ENCODE results near the gene DDAH1.

The DDAH1 gene

GRCh38 chr1:85437139-85437538 lies 27.8 kb downstream of the DDAH1 start:
- DNase-seq: no peak

DNA sequence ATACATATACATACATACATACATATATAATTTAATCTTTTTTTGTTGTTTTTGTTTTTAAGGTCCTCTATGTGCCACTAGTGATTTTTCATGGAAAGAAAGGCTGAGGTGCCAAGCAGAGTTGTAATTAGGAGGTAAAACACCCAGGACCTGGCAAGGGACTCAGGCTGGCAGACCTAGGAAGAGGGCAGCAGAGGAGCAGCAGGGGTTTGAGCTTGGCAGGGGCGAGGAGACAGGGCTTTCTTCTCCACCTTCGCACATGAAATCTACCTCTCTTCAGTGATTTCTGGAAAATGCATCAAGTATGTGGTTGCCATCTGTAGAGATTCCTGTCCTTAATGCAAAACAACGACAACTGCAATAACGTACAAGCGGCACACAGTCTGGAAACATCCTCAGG lies 31.9 kb downstream of the DDAH1 start:
- no peak for DNase-seq

DNA sequence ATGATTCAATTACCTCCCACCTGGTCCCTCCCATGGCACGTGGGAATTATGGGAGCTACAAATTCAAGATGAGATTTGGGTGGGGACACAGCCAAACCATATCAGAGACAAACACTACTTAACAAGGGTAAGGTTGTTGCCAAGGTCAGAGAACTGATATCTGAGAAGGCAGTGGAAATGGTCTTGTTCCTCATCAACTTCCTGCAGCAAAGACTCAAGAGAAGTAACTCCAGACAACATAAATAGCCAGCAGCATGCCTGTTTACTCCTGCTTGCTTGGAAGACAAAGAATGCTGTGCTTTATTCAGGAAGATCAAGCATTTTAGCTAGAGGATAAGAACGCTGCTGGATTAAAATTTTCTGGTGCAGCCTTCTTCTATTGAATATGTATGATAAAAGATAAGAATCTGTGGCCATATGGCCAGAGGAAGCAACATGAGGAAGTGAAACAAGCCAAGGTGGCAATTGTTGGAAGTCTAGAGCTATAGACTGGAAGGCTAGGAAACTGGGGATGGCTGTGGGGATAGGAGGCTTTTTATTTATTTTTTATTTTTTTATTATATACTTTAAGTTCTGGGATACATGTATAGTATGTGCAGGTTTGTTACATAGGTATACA lies 36.4 kb downstream of the DDAH1 start:
- DNase-seq: no peak

- DNase-seq: no peak
Observed at GRCh38 chr1:85427849-85428248, 37.1 kb downstream of the DDAH1 start.

DNA sequence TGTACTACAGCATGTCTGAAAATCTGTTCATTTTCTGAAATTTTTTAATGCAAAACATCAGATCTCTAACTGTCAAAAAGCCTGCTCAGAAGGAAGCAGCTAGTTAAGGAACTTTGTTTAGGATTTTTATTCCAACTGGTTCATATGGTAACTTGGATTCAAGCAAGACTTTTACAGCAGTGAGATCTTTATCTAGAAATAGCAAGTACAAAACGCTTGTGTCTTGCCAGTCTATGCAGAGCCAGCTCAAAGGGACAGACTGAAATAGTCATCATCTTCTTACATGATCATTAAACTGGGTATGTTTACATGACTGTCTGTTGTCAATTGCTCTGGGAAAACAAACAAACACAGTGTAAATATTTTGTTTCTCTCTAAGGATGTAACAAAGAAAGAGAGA lies 37.6 kb downstream of the DDAH1 start:
- DNase-seq: no peak

DNA sequence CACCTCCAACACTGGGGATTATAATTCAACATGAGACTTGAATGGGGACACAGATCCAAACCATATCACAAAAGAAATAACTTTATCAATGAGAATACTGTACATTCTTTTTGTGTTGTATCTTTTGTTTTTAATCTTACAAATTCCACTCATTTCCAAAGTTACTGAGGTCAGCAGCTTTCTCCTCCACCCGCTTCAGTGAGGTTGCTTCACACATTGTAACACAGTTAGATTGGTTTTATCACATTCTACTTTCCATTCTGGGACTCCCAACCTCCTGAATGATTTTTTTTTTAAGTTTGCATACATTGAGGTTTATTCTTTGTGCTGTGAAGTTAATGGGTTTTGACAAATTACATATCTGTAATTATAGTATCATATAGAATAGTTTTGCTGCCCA lies 43.8 kb downstream of the DDAH1 start:
- DNase-seq: no peak

- DNase-seq: no peak
Observed at GRCh38 chr1:85420199-85420598, 44.8 kb downstream of the DDAH1 start.

GRCh38 chr1:85417876-85418275 lies 47.1 kb downstream of the DDAH1 start:
- DNase-seq: no peak

DNA sequence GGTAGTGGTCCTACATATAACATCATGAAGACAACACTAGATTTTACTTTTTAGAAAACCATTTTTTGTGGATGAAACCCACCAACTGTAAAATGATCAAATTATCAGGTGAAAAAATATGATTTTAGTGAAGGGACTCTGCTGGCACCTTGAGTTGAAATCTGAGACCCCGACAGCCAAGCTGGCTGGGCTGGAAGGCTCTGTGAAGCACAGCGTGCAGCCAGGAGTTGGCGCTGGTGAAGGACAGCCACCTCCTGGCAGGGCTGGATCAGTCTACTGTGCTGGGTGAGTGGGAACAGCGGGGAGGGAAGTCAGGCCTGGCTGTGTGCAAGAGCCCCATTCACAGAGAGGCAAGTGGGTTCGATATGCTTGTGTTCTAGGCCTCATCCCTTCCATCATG lies 47.9 kb downstream of the DDAH1 start:
- DNase-seq: no peak

DNA sequence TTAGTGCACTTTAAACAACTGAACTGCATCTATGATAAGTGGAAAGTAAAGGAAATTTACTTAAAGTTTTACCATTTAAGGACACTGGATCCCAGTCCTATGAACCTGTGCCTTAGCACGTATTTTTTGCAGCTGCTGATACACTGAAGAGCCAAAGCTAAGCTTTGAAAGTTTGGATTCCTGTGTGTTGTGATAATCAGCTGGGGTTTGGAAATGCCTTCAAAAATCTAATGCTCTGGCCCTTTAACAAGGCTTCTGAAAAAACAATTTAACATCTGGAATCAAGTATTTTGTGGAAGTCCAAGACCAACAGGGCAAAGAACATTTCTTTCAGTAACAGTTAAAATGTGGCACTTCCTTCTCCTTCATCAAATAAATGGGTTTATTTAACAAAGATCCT lies 51.8 kb downstream of the DDAH1 start:
- no peak for DNase-seq

GRCh38 chr1:85411567-85412305 lies 53.2 kb downstream of the DDAH1 start:
- no peak for DNase-seq

GRCh38 chr1:85409516-85409915 lies 55.4 kb downstream of the DDAH1 start:
- no peak for DNase-seq

GRCh38 chr1:85407746-85408377 lies 57.1 kb downstream of the DDAH1 start:
- no peak for DNase-seq

DNA sequence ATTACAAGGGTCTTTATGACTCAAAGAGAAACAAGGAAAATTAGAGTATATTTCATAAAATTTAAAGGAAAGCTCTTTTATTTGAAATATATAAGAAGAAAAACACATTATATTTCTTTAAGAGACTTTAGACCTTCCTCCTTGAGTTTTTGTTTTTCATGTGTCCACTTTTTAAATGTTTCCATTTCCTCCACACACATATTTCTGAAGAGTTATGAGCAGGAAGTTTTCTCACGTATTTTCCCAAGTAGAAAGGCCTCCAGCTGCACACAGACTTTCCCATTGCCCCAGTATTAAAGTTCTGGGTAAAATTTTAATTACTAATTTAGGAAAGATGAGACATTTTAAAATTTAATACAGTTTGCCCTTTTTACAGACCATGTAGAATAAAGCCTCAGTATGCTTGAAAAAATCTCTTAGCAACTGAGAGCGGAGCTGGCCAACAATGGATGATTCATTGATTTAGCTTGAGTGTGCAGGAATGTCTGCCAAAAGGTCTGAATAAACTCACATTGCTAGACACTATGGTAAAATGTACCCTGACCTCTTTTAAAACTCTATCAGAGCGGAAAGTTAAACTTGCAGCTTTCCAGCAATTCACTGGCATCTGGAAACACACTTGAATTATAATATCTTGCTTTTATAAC lies 57.9 kb downstream of the DDAH1 start:
- no peak for DNase-seq

GRCh38 chr1:85406081-85406480 lies 58.9 kb downstream of the DDAH1 start:
- DNase-seq: no peak

DNA sequence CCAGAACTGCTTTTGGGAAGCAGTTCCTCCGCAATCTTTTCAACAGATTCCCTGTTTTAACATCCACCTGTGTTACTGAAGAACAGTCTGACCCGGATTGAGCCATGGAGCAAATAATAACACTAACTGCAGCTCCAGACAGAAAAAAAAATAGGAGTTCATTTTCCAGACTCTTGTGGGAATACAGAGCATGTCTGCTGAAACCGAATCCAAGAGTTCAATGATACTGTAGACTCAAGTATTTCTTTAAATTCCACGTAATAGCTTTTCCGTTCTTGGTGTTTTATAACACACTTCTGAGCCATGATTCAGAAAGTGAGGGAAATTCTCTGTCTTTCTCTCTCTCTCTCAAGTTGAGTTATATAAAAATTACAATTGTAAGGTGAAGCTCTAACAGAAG lies 60.6 kb downstream of the DDAH1 start:
- no peak for DNase-seq

- no peak for DNase-seq
Observed at GRCh38 chr1:85398391-85399064, 66.4 kb downstream of the DDAH1 start.

GRCh38 chr1:85397490-85398032 lies 67.4 kb downstream of the DDAH1 start:
- DNase-seq: no peak

- DNase-seq: no peak
Observed at GRCh38 chr1:85396194-85396593, 68.8 kb downstream of the DDAH1 start.

DNA sequence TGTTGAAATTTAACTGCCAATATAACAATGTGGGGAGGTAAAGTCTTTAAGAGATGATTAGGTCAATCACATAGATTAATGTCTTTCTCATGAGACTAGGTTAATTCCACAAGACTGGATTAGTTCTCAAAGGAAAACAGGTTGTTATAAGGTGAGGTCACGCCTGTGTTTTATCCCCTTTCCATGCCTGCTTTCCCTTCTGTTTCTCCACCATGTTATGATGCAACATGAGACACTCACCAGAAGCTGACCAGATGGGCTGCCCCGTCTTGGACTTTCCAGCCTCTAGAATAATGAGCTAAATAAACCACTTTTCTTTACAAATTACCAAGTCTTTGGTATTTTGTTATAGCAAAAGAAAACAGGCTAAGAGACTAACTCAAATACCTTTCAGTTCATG lies 70.8 kb downstream of the DDAH1 start:
- DNase-seq: no peak

DNA sequence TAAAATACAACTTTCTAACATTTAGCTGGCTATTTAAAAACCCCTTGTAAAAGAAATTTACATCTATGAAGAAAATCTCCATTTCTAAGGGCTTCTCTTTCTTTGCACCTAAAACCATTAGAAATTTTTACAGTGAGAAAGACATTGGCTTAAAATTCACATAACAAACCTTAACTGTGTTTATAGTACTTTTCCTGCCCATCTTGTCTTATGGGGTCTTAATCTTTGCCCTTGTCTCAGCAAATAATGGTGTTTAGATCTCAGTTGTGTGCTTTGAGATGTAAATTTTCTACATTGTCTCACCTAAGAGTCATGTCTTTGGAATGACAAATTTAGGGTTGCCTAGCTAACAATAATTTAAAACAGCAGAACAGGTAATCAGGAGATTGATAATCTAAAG lies 71.5 kb downstream of the DDAH1 start:
- no peak for DNase-seq

DNA sequence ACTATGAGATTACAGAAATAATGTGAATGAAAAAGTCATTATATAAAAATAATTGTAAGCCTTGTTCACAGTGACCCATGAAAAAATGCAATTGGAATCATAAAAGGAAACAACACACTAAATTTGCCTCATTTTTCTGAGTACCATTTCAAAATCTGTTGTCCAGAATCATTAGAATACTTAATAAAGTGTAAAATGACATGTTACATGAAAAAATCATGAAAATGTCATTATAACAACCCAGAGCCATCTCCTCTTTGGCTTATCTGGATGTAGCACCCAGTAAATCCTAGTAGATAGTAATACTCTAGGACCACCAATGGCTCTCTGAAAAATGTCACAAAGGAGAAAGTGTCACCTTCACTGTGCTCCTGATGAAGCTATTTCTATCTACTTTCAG lies 76.5 kb downstream of the DDAH1 start:
- no peak for DNase-seq

DNA sequence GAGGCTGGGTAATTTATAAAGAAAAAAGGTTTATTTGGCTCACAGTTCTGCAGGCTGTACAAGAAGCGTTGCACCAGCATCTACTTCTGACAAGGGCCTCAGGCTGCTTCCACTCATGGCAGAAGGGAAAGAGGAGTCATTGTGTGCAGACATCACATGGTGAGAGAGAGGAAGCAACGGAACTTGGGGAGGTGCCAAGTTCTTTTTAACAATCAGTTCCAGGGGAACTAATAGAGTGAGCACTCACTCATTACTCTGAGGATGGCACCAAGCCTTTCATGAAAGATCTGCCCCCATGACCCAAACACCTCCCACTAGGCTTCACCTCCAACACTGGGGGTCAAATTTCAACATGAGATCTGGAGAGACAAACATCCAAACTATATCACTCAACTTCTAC lies 77.2 kb downstream of the DDAH1 start:
- no peak for DNase-seq

Measured in CD4-positive, alpha-beta T cell treated with Interleukin-17A for 1 hour (primary cell).